OCI-LY1 (cell line): Measurements from ENCODE around the gene SS18L1.

Experiments used
- H2AFZ ChIP-seq: fragments of 200-600 bp; sonication (generic), shearing (Covaris generic); 2 replicates; pipeline ENCODE4 v1.6.0; 2014; ENCODE audit warnings: antibody characterized with exemption, mild to moderate bottlenecking, low read length
- H3F3A ChIP-seq: fragments of 200-600 bp; sonication (generic), shearing (Covaris generic); 2 replicates; pipeline ENCODE4 v1.6.0; 2014; ENCODE audit warnings: mild to moderate bottlenecking, antibody characterized with exemption, low read length, moderate library complexity; ENCODE audit not compliant: insufficient read depth
- H3K27ac ChIP-seq: fragments of 200-600 bp; sonication (generic); 2 replicates; pipeline ENCODE4 v1.5.1; 2014; ENCODE audit warnings: low read length, mixed run types, mild to moderate bottlenecking, low read depth; ENCODE audit not compliant: poor library complexity, severe bottlenecking
- H3K27me3 ChIP-seq: fragments of 200-600 bp; sonication (generic); 2 replicates; pipeline ENCODE4 v1.6.0; 2014; ENCODE audit warnings: antibody characterized with exemption, mild to moderate bottlenecking, low read length, moderate library complexity; ENCODE audit not compliant: insufficient read depth
- H3K36me3 ChIP-seq: fragments of 200-600 bp; sonication (generic); 2 replicates; pipeline ENCODE4 v1.6.1; 2014; ENCODE audit warnings: mild to moderate bottlenecking, antibody characterized with exemption, low read length, moderate library complexity, mixed read lengths; ENCODE audit not compliant: insufficient read depth
- H3K4me1 ChIP-seq: fragments of 200-600 bp; sonication (generic); 2 replicates; pipeline ENCODE4 v1.5.1; 2014; ENCODE audit warnings: mild to moderate bottlenecking, low read length, moderate library complexity; ENCODE audit not compliant: insufficient read depth, severe bottlenecking
- H3K4me2 ChIP-seq: fragments of 200-600 bp; sonication (generic), shearing (Covaris generic); 2 replicates; pipeline ENCODE4 v1.6.1; 2014; ENCODE audit warnings: low read length
- H3K4me3 ChIP-seq: fragments of 200-600 bp; sonication (generic); 2 replicates; pipeline ENCODE4 v1.5.1; 2014; ENCODE audit warnings: low read length, low read depth, mild to moderate bottlenecking, mixed read lengths; ENCODE audit not compliant: poor library complexity, severe bottlenecking
- H3K79me2 ChIP-seq: fragments of 200-600 bp; shearing (Covaris generic); 2 replicates; pipeline ENCODE4 v1.6.1; 2016; ENCODE audit warnings: mixed run types, low read length, mixed read lengths; ENCODE audit not compliant: insufficient read depth
- H3K9ac ChIP-seq: fragments of 200-600 bp; sonication (generic), shearing (Covaris generic); 2 replicates; pipeline ENCODE4 v1.6.1; 2014; ENCODE audit warnings: mild to moderate bottlenecking, low read length, mixed read lengths
- H3K9me2 ChIP-seq: fragments of 200-600 bp; sonication (generic), shearing (Covaris generic); 2 replicates; pipeline ENCODE4 v1.6.1; 2014; ENCODE audit warnings: low read depth, mild to moderate bottlenecking, low read length, mixed read lengths
- H3K9me3 ChIP-seq: fragments of 200-600 bp; shearing (Covaris generic); 2 replicates; pipeline ENCODE4 v1.6.1; 2014; ENCODE audit warnings: low read length, mixed read lengths
- H4K20me1 ChIP-seq: fragments of 200-600 bp; sonication (generic), shearing (Covaris generic); 2 replicates; pipeline ENCODE4 v1.6.0; 2016; ENCODE audit warnings: mild to moderate bottlenecking, low read length; ENCODE audit not compliant: insufficient read depth
- CTCF ChIP-seq: fragments of 200-600 bp; sonication (generic), shearing (Covaris generic); IDR thresholded peaks from 2 replicates; pipeline ENCODE4 v1.5.1; 2017; ENCODE audit warnings: mild to moderate bottlenecking, antibody characterized with exemption, low read length, moderate library complexity, mixed read lengths
- EZH2 ChIP-seq: fragments of 200-600 bp; sonication (generic), shearing (Covaris generic); IDR thresholded peaks from 2 replicates; pipeline ENCODE4 v1.8.0; 2017; ENCODE audit warnings: borderline replicate concordance, mixed run types, mild to moderate bottlenecking, antibody characterized with exemption, low read length, moderate library complexity, mixed read lengths

Gene SS18L1

GRCh38 chr20:62230696-62231095, 87.1 kb downstream of the SS18L1 start:
- Histone ChIP-seq H3K4me3 (no peak overlapping the region), H3K27me3 (no peaks in the 10 kb centered on the region; the same call in 1 of the 2 replicates)

GRCh38 chr20:62231292-62231691, 87.7 kb downstream of the SS18L1 start:
- H4K20me1 ChIP-seq, result no peaks in the 10 kb centered on the region
- no peak overlapping the region for H3K4me2 ChIP-seq
- no peak for TF ChIP-seq CTCF
- TF ChIP-seq EZH2, result no peak
- no peak overlapping the region for H2AFZ ChIP-seq
- H3K9me3 ChIP-seq, result no peaks in the 10 kb centered on the region
- H3K4me3 ChIP-seq, result no peak overlapping the region
- H3F3A ChIP-seq, result no peaks in the 10 kb centered on the region
- no peaks in the 10 kb centered on the region for H3K9me2 ChIP-seq
- no peaks in the 10 kb centered on the region for H3K79me2 ChIP-seq
- H3K4me1 ChIP-seq, result no peaks in the 10 kb centered on the region
- H3K27me3 ChIP-seq, result no peaks in the 10 kb centered on the region; the same call in 1 of the 2 replicates
- H3K9ac ChIP-seq, result no peak overlapping the region
- H3K36me3 ChIP-seq, result no peaks in the 10 kb centered on the region
- H3K27ac ChIP-seq, result no peak overlapping the region

More at GRCh38 chr20:62230696-62231095, 87.1 kb downstream of the SS18L1 start:
- Histone ChIP-seq H4K20me1 (no peaks in the 10 kb centered on the region), H3K4me1 (no peaks in the 10 kb centered on the region), H3F3A (no peaks in the 10 kb centered on the region), H3K9ac (no peak overlapping the region), H3K4me2 (no peak overlapping the region), H3K9me3 (no peaks in the 10 kb centered on the region), H3K27ac (no peak overlapping the region), H3K9me2 (no peaks in the 10 kb centered on the region), H3K36me3 (no peaks in the 10 kb centered on the region), H2AFZ (no peak overlapping the region), H3K79me2 (no peaks in the 10 kb centered on the region)
- TF ChIP-seq EZH2 (no peak), CTCF (no peak)
